ENCODE measurements around the gene AASDHPPT. TPM values are rescaled to one million over a fixed set of nuclear protein-coding genes. Genes with fewer than 3 reads are reported as not detected.

AASDHPPT gene
- total and polyA plus RNA-seq, 9 of the 15 experiments (the other 6 are each of a cell fraction or from before 2014, with no cell fraction given) = 48.7 to 115 (median 69.0) TPM

DNA sequence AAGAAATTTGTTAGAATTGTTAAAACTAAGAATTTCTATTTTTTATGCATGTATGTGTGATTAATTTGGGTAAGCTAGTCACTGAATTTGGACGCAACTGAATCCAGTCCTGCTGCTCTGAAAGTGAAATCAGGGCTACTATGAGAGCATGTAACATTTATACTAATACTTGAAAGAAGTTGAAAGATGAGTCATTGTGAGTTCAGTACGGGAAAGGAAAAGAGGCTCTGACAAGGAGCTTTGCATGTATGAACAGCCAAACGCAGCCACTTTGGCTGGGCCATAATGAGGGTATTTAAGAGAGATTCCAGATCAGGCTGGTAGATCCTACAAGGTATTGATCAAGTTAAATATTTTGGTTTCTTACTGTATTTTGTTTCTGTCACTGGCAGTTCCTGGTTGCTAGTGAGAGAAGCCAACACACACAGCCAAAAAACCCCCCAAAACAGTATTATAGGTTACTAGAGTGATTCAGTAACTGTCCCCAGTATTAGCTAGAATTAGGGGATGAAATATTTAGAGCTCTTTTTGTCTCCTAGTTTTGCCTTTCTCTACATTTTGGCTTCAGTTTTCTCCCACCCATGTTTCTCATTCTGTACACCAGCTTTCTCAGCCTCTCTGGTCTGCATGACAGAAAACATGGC is 14.1 kb downstream of the AASDHPPT start:
- Histone ChIP-seq H2AFZ (ENCODE audit: low read depth, low read length) (no peak overlapping the region), H3K4me2 (ENCODE audit: insufficient read depth, low read length) (no peak overlapping the region), H3K4me1 (replicated peaks in 1 of 2; ENCODE audit: control insufficient read depth in 2 of 2, insufficient read depth in 2 of 2, low read length in 2 of 2) (peaks cover 0 to 3% of the 10 kb centered on the region in 2 experiments; a peak in 2 of 5 replicates), H3K9me3 (replicated peaks; ENCODE audit: control insufficient read depth, insufficient read depth, low read depth, low read length) (no peaks in the 10 kb centered on the region), H3K9ac (ENCODE audit: insufficient read depth in 1 of 2, low read depth in 2 of 2, low read length in 2 of 2) (no peak overlapping the region), H3K27me3 (ENCODE audit: control insufficient read depth in 2 of 2, insufficient read depth in 2 of 2, low read length in 2 of 2) (no peaks in the 10 kb centered on the region), H3K79me2 (ENCODE audit: control insufficient read depth, insufficient read depth, low read length) (peaks cover 59% of the 10 kb centered on the region), H3K27ac (ENCODE audit: extremely low read depth, low read depth, low read length) (no peak overlapping the region), H3K9me1 (ENCODE audit: control insufficient read depth, insufficient read depth, low read length) (no peaks in the 10 kb centered on the region), H3K4me3 (no peak overlapping the region), H4K20me1 (replicated peaks; ENCODE audit: control insufficient read depth, insufficient read depth, low read length) (no peaks in the 10 kb centered on the region; the same call in 1 of the 2 replicates), H3K36me3 (ENCODE audit: control insufficient read depth, insufficient read depth, low read length) (peaks cover 88% of the 10 kb centered on the region)
- in situ Hi-C loops (cut with MboI) = no loop called here
- CTCF ChIA-PET (ENCODE audit: low intra/inter-chr PET ratio) = no interaction called here
- WGBS (ENCODE audit: insufficient coverage, low coverage, missing lambda C conversion rate) = 94% methylated on average over 3 of the region's 3 CpGs
- FAIRE-seq = no peak
- no peak for DNase-seq (ENCODE audit: extremely low read depth in 1 of 4, low spot score in 3 of 4)
- POLR2A ChIA-PET = no interaction called here
- ATAC-seq = no peak
- BruUV-seq (replicated peaks) = no TSS peak
- intact Hi-C loops (cut with micrococcal nuclease) = no loop called here
- TF ChIP-seq CSDE1 (IDR thresholded peaks at IDR 0.05) (no peak), MECOM (CRISPR knock-in tag; IDR thresholded peaks at IDR 0.05) (no peak), ARID2 (IDR thresholded peaks at IDR 0.05) (no peak), SETDB1 (IDR thresholded peaks at IDR 0.05; ENCODE audit: low read length) (no peak), HDAC8 (tag; IDR thresholded peaks at IDR 0.05) (no peak), ZNF12 (CRISPR knock-in tag; IDR thresholded peaks at IDR 0.05) (no peak), ZNF354B (CRISPR knock-in tag; IDR thresholded peaks at IDR 0.05) (no peak), ZNF282 (CRISPR knock-in tag; IDR thresholded peaks at IDR 0.05) (no peak), TFAM (CRISPR knock-in tag; conservative IDR thresholded peaks at IDR 0.05) (no peak), ZNF316 (IDR thresholded peaks at IDR 0.05) (no peak)
- TF ChIP-seq, protein P1, sequence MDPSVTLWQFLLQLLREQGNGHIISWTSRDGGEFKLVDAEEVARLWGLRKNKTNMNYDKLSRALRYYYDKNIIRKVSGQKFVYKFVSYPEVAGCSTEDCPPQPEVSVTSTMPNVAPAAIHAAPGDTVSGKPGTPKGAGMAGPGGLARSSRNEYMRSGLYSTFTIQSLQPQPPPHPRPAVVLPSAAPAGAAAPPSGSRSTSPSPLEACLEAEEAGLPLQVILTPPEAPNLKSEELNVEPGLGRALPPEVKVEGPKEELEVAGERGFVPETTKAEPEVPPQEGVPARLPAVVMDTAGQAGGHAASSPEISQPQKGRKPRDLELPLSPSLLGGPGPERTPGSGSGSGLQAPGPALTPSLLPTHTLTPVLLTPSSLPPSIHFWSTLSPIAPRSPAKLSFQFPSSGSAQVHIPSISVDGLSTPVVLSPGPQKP (CRISPR knock-in tag; IDR thresholded peaks at IDR 0.05) = no peak
- TF ChIP-seq, protein P2, sequence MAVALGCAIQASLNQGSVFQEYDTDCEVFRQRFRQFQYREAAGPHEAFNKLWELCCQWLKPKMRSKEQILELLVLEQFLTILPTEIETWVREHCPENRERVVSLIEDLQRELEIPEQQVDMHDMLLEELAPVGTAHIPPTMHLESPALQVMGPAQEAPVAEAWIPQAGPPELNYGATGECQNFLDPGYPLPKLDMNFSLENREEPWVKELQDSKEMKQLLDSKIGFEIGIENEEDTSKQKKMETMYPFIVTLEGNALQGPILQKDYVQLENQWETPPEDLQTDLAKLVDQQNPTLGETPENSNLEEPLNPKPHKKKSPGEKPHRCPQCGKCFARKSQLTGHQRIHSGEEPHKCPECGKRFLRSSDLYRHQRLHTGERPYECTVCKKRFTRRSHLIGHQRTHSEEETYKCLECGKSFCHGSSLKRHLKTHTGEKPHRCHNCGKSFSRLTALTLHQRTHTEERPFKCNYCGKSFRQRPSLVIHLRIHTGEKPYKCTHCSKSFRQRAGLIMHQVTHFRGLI (CRISPR knock-in tag; IDR thresholded peaks at IDR 0.05) = no peak
- TF ChIP-seq, protein P3, sequence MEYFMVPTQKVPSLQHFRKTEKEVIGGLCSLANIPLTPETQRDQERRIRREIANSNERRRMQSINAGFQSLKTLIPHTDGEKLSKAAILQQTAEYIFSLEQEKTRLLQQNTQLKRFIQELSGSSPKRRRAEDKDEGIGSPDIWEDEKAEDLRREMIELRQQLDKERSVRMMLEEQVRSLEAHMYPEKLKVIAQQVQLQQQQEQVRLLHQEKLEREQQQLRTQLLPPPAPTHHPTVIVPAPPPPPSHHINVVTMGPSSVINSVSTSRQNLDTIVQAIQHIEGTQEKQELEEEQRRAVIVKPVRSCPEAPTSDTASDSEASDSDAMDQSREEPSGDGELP (CRISPR knock-in tag; IDR thresholded peaks at IDR 0.05; ENCODE audit: borderline replicate concordance) = no peak
- TF ChIP-seq, protein P4, sequence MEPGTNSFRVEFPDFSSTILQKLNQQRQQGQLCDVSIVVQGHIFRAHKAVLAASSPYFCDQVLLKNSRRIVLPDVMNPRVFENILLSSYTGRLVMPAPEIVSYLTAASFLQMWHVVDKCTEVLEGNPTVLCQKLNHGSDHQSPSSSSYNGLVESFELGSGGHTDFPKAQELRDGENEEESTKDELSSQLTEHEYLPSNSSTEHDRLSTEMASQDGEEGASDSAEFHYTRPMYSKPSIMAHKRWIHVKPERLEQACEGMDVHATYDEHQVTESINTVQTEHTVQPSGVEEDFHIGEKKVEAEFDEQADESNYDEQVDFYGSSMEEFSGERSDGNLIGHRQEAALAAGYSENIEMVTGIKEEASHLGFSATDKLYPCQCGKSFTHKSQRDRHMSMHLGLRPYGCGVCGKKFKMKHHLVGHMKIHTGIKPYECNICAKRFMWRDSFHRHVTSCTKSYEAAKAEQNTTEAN (CRISPR knock-in tag; IDR thresholded peaks at IDR 0.05) = no peak
- TF ChIP-seq, protein P5, sequence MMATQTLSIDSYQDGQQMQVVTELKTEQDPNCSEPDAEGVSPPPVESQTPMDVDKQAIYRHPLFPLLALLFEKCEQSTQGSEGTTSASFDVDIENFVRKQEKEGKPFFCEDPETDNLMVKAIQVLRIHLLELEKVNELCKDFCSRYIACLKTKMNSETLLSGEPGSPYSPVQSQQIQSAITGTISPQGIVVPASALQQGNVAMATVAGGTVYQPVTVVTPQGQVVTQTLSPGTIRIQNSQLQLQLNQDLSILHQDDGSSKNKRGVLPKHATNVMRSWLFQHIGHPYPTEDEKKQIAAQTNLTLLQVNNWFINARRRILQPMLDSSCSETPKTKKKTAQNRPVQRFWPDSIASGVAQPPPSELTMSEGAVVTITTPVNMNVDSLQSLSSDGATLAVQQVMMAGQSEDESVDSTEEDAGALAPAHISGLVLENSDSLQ (IDR thresholded peaks at IDR 0.05) = no peak

All from K562 (cell line).